CD4-positive, alpha-beta T cell treated with Interleukin-1 beta for 1 hour (primary cell): Measurements from ENCODE around the gene HIP1.
A peak's percentile ranks its signal among the peaks of the same experiment; 100 is the strongest.
"Not testable (repeated sequence)": the region's sequence is repeated elsewhere in the genome, so short reads cannot be mapped to it uniquely, and the experiment has no call there.

ENCODE experiments used
- DNase-seq, 2 donors: peaks; one replicate each; pipeline ENCODE4 v3.0.0-alpha.2; 2020 to 2022

The HIP1 gene

DNA sequence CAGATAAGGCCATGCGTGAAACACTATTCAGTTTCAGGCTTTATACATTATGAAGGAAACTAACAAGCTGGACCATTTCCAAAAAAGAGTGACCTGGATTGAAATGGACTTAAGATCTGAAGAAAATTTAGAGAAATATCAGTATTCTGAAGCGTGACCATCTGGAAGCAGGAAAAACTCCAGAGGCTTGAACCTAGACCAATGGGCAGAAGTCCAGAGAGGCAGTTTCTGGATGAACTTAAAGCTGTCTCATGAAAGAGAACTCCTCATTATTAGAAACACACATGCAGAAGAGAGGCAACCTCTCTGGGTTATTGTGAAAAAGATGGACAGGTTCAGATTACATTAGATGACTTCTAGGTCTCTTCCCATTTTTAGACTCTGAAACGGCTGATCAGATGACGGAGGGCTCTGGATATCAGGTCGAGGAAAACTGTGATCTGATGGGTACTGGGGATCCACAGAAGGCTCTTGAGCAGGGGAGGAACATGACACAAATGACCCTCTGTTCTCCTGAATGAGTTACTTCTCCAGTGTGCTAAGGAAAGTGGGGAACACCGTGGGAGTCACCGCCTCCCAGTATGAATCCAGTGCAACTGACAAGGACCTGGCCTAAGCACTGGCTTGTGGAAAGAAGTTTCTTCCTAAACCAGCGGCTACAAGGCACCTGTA lies 130.2 kb downstream of the HIP1 start:
- no peak for DNase-seq

DNA sequence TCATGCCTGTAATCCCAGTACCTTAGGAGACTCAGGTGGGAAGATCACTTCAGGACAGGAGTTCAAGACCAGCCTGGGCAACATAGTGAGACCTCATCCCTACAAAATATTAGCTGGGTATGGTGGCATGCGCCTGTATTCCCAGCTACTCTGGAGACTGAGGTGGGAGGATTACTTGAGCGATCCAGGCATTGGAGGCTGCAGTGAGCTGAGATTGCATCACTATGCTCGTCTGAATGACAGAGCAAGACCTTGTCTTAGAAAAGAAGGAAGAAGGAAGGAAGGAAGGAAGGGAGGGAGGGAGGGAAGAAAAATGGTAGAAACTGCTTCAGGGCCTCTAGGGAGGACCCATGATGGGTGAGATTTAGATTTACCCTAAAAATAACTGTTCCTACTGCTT lies 134.3 kb downstream of the HIP1 start:
- DNase-seq: no peak

DNA sequence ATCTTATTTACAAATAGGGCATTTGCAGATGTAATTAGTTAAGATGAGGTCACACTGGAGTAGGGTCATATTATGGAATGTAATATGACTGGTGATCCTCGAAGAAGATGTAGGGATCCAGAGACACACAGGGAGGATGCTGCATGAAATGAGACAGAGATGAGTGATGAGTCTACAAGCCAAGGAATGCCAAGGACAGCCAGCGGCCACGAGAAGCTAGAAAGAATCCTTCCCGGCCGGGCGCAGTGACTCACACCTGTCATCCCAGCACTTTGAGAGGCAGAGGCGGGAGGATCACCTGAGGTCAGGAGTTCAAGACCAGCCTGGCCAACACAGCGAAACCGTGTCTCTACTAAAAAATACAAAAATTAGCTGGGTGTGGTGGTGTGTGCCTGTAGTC lies 135.9 kb downstream of the HIP1 start:
- DNase-seq: not testable (repeated sequence)

DNA sequence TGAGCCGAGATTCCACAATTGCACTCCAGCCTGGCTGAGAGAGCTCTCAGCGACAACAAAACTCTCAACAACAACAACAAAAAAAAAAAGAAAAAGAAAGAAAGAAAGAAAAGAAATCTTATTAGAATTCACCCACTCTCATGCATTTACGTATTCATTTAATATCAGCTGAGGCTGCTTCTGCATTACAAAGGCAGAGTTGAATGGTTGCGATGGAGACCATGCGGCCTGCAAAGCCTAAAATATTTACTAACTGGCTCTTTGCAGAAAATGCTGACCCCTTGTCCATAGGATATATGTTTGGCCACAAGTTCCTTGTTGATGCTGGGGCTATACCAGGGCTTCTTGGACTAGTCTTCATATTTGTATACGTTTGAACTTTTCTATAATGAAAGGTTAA lies 137.2 kb downstream of the HIP1 start:
- no peak for DNase-seq

DNA sequence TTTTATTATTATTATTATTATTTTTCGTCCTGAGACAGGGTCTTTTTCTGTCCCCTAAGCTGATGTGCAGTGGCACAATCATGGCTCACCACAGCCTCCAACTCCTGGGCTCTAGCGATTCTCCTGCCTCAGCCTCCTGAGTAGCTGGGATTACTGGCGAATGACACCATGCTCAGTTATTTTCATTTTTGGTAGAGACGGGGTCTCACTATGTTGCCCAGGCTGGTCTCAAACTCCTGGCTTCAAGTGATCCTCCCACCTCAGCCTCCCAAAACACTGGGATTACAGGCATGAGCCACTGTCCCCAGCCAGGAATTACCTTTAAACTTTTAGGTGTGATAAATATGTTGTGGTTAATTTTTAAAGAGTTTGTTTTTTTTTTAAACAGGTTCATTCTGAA lies 138.0 kb downstream of the HIP1 start:
- DNase-seq: not testable (repeated sequence)

DNA sequence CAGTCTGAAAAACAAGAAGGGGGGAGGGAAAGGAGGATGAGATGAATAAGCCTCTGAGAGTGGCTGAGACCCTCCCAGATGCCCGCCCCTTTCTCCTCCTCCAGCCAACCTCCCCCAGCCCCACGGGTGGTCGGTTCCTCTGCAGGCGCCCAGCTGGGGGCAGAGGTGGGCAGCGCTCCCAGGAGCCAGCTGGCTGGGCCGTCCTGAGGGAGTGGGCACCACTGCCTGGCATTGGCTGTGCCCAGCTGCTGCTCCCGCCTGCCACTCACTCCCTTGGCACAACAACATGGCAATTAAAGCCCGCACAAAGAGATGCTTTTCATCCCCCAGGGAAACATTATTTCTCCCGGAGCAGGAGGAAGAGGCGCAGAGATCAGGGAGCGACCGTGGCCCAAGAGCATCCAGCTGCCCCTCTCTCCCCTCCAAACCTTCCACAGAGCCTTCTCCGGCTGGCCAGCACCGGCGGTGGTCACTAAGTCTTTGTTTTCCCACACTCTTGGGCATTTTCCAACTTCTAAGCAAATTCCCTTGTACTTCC lies 139.4 kb downstream of the HIP1 start:
- no peak for DNase-seq

DNA sequence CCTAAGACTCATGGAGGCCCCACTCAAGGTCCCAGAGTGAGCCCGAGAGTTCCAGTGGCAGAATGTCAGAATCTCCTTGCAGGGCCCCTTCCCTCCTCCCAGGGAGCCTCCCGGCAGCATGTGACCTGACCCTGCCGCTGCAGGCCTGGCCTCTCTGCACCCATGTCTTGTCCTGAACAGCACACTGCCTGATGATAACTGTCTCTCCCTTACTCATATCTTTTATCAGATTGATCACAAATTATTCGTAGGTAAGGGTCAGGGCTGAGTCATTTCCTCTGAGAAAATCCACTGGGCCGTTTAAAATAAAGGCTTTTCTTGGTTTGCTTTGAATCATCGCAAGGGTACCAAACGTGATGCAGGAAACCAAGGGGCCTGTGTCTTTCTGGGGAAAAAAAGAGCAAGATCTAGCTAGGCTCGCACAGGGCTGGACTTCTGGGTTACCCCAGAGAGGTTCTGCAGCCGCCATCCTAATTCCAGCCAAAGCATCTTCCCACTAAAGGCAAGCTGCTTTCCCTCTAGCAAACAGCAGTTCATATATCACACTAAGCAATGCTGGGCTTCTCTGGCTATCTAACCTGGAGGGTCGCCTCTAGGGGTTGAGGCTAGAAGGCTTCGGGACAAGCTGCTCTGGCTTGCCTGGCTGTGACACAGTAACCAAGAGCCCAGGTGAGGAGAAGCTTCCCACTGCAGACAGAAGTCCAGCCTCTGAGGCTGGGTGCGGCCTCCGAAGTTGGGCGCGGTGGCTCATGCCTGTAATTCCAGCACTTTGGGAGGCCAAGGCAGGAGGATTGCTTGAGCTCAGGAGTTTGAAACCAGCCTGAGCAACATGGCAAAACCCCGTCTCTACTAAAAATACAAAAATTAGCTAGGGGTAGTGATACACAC lies 141.8 kb downstream of the HIP1 start:
- DNase-seq: no peak

DNA sequence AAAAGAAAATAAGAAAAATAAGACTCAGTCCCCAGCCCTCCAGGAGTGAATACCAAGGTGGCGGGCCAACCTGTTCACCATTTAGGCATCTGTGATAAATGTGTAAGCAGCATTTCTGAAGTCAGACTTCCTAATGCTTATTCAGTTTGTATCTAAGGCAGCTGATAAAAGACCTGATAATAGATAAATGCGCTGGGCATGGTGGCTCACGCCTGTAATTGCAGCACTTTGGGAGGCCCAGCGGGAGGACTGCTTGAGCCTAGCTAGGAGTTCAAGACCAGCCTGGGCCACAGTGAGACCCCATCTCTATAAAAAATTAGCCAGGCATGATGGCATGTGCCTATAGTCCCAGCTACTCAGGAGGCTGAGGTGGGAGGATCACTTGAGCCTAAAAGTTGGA lies 143.0 kb downstream of the HIP1 start:
- DNase-seq: no peak

DNA sequence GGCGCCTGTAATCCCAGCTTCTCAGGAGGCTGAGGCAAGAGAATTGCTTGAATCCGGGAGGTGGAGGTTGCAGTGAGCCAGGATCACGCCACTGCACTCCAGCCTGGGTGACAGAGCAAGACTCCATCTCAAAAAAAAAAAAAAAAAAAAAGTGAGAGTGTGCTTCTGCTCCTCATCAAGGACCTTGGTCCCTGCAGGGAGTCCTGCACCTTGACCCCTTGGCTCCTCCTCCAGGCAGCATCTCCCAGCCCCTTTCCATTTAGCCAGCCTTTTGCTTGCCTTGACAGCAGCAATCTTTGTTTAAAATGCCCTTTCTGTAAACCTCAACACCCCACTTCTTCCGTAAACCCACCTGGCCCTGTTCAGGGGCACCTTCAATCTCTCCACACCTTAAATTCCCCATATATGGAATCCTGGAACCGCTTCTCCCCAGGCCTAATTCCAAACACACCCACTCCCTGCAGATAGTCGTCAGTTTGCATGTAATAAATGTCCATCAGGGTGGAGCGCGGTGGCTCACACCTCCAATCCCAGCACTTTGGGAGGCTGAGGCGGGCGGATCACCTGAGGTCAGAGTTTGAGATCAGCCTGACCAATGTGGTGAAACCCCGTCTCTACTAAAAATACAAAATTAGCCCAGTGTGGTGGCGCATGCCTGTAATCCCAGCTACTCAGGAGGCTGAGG lies 145.1 kb downstream of the HIP1 start:
- DNase-seq: not testable (repeated sequence)

DNA sequence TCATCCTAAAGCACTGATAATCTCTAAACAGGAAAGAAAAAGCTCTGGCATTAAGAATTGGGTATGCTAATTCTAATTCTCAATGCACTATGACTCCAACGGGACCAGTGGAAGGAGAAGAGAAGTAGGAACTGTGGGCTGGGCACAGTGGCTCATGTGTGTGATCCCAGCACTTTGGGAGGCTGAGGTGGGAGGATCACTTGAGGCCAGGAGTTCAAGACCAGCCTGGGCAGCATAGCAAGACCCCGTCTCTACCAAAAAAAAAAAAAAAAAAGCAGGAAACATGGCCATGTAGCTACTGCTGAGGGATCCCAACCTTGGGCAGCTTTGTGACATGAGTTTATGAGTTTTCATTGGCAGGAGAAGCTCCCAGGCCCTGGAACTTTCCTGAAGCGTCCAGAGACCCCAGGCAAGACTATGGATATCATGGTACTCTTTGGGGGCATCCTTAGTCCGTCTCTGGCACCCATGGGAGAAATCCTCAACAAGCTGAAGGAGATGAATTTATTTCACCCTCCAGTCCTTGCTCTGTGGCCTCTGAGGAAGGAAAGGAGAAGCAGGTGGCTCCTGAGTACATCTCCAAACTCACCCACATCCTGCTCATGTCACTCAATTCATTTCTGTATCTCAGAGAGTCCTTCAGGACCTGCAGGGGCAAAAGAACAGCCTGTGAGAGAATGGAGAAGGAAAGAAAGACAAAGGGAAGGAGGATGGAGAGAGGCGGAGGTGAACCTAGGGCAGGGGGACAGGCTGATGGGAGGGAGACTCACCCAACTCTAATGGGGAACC lies 147.1 kb downstream of the HIP1 start:
- DNase-seq: no peak

DNA sequence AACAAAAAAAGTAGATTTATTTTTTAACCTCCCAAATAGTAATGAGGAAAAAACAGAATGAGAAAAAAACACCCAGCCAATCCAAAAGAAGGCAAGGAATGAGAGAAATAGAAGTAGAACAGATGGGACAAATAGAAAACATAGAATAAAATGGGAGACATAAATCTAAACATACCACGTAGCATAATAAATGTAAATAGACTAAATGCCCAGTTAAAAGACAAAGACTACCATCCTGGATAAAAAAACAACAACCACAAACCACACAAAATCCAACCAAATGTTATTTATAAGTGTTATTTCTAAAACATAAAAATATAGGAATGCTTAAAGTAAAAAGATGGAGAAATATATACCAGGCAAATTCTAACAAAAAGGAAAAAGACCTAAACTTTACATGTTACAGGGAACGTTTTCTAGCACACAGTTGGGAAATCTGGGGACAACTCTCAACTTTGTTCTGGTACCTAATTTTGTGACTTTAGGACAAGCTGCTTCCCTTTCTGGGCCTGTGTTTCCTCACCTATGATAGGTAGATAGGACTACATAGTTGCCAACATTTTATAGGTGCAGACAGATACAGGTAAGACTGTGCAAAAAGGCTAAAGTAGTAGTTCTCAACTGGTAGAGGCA lies 148.3 kb downstream of the HIP1 start:
- DNase-seq: no peak

DNA sequence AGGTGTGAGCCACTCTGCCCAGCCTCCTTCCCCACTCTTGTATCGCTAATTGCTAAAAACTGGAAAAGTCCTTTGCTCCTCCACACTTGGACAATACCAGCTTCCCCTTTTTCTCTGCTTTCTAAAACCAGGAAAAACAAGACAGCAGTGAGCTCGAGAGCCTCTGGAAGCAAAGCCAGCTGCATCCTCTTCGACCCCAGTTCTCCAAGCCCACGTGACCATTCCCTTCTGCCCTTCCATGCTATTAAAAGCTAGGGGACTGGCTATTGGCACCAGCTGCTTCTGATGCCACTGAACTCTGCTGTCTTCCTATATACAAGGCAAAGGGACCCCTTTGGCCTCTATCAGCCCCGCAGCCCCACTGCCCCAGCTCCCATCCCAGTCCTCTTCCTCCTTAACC lies 154.4 kb downstream of the HIP1 start:
- no peak for DNase-seq

DNA sequence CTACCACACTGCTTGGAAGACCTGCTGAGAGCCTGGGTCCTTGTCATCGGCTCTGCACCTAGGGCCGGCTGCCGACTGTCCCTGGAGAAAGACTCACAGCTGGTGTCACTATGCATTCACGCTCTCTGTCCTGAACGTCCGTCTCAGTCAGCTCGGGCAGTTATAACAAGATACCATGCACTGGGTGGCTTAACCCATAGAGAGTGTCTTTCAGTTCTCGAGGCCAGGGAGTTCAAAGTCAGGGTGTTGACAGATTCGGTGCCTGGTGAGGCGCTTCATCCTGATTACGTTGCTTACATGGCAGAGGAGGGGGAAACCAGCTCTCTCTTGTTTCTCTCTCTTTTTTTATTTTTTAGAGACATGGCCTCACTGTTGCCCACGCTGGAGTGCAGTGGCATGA lies 155.5 kb downstream of the HIP1 start:
- DNase-seq: no peak

DNA sequence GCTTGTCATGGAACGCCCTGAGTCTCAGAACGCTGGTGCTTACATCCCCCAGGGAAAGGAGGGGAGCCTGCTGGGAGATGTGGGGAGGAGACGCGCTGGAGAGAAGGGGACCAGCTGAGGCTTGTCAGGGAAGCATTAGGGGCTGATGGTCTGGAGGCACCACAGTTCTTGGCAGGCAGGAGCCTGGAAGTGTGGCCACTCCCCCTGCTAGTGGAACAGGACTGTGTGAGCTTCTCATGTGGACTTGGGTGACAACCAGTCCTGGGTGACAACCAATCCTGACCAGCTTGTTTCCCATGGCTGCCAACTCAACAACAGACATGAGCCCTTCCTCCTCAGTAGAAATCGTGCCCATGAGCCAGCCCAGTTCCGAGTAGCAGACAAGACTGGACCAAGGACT lies 158.8 kb downstream of the HIP1 start:
- DNase-seq: no peak

DNA sequence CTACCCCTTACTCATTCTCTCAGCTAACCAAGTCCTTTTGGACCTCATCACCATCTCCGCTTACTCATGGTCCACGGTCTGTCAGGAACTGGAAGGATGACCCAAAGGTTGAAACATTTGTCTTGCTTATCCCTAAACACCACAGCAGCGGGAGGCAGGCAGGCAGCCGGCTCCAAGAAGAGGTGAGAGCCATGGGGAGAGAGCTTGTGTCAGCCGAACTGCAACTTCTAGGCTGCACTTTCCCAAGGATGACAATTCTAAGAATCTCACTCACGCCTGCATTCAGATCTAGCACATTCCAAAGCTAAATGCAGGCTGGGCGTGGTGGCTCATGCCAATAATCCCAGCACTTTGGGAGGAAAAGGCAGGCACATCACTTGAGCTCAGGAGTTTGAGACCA lies 160.7 kb downstream of the HIP1 start:
- no peak for DNase-seq

DNA sequence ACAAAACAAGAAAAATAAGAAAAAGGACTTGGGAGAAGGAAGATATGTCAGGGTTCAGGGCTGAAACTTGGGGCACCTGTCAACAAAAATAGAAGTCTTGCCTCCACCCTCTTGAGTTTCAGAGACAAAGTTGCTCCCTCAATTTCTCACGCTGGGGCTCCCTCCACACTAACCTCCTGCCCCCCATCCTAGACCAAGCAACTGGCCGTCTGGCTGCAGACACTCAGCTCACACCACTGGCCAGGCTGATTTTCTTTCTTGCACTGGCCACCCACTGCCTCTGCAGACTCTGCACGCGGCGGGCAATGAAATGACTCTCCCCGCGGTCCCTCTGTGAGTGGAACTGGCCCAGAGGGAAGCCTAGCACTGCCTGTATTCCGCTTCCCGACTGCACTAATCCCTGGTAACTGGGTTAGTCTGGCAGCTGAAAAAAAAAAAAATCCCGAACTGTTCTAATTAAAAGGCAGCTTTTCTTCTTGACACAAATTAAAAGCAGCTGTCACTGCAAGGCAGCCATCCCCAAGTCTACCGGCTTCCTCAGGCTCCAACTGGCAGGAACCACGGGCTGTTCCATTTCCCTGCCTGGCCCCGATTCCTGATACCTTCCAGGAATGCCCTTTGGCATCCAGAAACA lies 163.1 kb downstream of the HIP1 start:
- DNase-seq: no peak

DNA sequence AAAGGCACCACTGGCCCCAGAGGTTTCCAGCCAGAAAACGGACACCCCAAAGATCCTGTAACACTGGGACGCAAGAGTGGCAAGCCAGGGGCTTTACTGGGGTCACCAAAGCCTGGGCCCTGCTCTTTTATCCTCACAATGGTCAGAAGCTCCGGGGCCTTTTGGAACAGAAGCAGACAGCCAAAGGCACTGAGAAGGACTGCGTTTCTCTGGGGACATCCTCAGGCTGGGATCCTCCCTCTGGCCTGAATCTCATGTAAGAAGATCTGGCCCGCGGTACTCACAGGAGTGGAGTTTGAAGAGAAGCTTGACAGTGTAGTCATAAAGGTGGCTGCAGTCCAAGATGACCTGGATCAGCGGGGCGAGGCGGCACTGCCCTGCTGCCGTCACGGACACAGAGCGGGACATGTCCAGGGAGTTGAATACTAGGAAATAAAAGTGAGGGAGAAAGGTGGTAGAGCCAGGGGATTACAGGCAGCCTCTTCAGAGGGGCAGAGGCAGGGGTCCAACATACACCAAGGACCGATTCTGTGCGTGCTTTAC lies 165.2 kb downstream of the HIP1 start:
- no peak for DNase-seq

DNA sequence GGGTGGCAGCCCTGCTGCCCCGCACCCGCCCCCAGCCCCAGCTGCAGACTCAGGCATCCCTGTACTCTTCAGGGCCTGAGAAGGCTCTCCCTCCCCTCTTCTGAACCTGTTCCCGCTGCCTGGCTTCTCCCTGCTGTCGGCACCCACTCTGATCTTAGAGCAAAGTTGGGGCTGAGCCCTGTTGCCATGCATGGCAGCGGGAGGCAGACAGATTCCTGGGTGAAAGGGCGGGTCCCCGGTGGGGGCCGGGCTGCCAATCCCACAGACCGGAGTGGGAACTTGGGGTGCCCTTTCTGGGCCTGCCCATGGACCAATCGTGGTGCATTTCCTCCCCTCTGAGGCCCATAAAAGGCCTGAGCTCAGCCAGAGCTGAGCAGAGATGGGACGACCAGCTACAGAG lies 165.9 kb downstream of the HIP1 start:
- no peak for DNase-seq

DNA sequence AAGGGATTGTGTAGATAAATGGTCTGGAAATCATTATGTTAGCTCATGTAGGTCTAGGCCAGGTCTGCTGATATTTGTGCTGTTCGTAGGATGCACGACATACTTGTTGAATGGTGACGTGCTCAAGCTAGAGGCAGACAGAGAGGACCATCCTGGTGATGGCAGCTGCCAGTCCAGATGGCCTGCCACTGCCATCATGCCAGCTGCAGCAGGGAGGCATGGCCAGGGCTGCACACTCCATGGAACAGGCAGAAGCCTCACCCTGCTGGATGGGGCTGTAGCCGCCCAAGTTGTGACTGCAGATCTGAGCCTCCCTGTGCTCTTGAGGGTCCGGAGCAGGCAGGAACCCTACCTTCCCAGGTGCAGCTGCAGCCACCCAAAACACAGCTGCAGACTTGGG lies 166.3 kb downstream of the HIP1 start:
- no peak for DNase-seq

DNA sequence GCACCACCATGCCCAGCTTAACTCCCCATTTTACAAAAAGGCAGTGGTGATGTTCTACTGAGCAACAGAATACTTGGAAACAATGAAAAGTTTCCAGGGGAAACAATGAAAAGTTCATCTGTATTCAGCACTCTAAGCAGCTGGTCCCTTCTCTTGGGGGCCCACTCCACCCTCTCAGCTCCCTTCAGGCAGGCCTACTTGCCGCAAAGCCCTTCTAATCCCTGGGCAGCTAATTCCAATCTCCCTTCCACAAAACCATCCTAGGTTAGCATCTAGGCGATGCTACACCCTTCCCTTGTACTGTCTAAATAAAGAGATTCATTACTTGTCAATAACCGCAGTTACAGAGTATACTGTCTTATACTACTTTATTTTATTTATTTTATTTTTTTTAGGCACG lies 167.5 kb downstream of the HIP1 start:
- DNase-seq: no peak

DNA sequence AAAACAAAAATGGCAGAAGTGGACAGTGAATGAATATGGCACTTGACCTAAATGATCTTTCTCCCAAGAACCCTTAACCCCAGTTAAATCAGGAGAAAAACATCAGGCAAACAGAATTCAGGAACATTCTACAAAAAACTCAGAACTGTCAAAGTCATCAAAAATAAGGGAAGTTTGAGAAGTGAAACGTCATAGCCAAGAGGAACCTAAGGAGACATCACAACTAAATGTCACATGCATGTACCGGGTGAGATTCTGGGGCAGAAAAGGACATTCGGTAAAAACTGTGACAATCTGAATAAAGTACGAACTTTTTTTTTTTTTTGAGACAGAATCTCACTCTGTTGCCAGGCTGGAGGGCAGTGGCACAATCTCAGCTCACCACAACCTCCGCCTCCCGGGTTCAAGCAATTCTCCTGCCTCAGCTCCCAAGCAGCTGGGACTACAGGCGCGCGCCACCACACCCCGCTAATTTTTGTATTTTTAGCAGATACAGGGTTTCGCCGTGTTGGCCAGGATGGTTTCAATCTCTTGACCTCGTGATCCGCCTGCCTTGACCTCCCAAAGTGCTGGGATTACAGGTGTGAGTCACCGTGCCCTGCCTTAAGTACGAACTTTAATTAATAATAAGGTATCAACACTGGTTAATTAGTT lies 169.0 kb downstream of the HIP1 start:
- DNase-seq: peak in 1 of 2 donors; percentile 9
